ENCODE results near the gene MYO15A. TPM values are rescaled to one million over a fixed set of nuclear protein-coding genes. Genes with fewer than 3 reads are reported as not detected.

The MYO15A gene
- total RNA-seq, 1 experiment from 2014 or later: 0.36 TPM

- H3K4me3 ChIP-seq (ENCODE audit: low read depth in 2 of 2, low read length in 2 of 2): no peak overlapping the region
- DNase-seq (ENCODE audit: low read depth, low spot score) (no peak), ATAC-seq (no peak)
- ChIA-PET CTCF (no interaction called here), POLR2A (interaction anchor here (0.6 kb wide), 1 partner anchor 996 kb away, joined by 3 read pairs; no protein-coding TSS in a partner anchor)
- H3K9me3 ChIP-seq (ENCODE audit: control insufficient read depth, insufficient read depth, low read depth, low read length): no peaks in the 10 kb centered on the region
- no peaks in the 10 kb centered on the region; the same call in 1 of the 2 replicates for H3K36me3 ChIP-seq (ENCODE audit: control insufficient read depth, insufficient read depth, low read length)
- no peak overlapping the region for H3K27ac ChIP-seq (ENCODE audit: low read length)
- no peaks in the 10 kb centered on the region for H3K27me3 ChIP-seq (ENCODE audit: control insufficient read depth, insufficient read depth, low read length)
- intact Hi-C loops (cut with micrococcal nuclease; ENCODE audit: unreplicated experiment): no loop called here
- H3K4me1 ChIP-seq (ENCODE audit: control insufficient read depth, insufficient read depth, low read length): peaks cover 7% of the 10 kb centered on the region
- BruUV-seq (replicated peaks): no TSS peak
- no peak for TF ChIP-seq REST (IDR thresholded peaks at IDR 0.05; ENCODE audit: insufficient read depth in 1 of 2, low read depth in 2 of 2, low read length in 1 of 2)
- TF ChIP-seq POLR2AphosphoS5 (IDR thresholded peaks at IDR 0.05; ENCODE audit: low read depth, low read length): no peak
- TF ChIP-seq SIN3A (IDR thresholded peaks at IDR 0.05; ENCODE audit: borderline replicate concordance, insufficient read depth, low read depth, low read length): no peak
- no peak for TF ChIP-seq CTCF (IDR thresholded peaks at IDR 0.05)
- TF ChIP-seq TCF7L2 (IDR thresholded peaks at IDR 0.05; ENCODE audit: low read depth, low read length): no peak
- in situ Hi-C loops (cut with HindIII; ENCODE audit: low pct_unique_long_range_greater_than_20kb, low sequenced_read_pairs): no loop called here
These were observed 24.3 kb upstream of the MYO15A start for GRCh38 chr17:18084256-18084655.

- peaks cover 7% of the 10 kb centered on the region for H3K4me1 ChIP-seq (ENCODE audit: control insufficient read depth, insufficient read depth, low read length)
- ChIA-PET CTCF (interaction anchor here (0.6 kb wide), 1 partner anchor 537 kb away, joined by 3 read pairs; no protein-coding TSS in a partner anchor), POLR2A (no interaction called here)
- no TSS peak for BruUV-seq (replicated peaks)
- H3K36me3 ChIP-seq (ENCODE audit: control insufficient read depth, insufficient read depth, low read length): no peaks in the 10 kb centered on the region; the same call in none of the 2 replicates
- peak; percentile 66 for DNase-seq (ENCODE audit: low read depth, low spot score)
- H3K4me3 ChIP-seq (ENCODE audit: low read depth in 2 of 2, low read length in 2 of 2): peak within 1 kb of the TSS; percentile 95 to 96
- no peaks in the 10 kb centered on the region for H3K9me3 ChIP-seq (ENCODE audit: control insufficient read depth, insufficient read depth, low read depth, low read length)
- intact Hi-C loops (cut with micrococcal nuclease; ENCODE audit: unreplicated experiment) (no loop called here), in situ Hi-C loops (cut with HindIII; ENCODE audit: low pct_unique_long_range_greater_than_20kb, low sequenced_read_pairs) (no loop called here)
- peak; percentile 98 for ATAC-seq
- H3K27ac ChIP-seq (ENCODE audit: low read length): peak within 1 kb of the TSS; percentile 90
- no peaks in the 10 kb centered on the region for H3K27me3 ChIP-seq (ENCODE audit: control insufficient read depth, insufficient read depth, low read length)
- TF ChIP-seq TCF7L2 (IDR thresholded peaks at IDR 0.05; ENCODE audit: low read depth, low read length) (no peak), CTCF (IDR thresholded peaks at IDR 0.05) (no peak), POLR2AphosphoS5 (IDR thresholded peaks at IDR 0.05; ENCODE audit: low read depth, low read length) (peak; percentile 84), SIN3A (IDR thresholded peaks at IDR 0.05; ENCODE audit: borderline replicate concordance, insufficient read depth, low read depth, low read length) (peak; percentile 69; the same call in 1 of the 2 replicates)
These were observed 20.7 kb upstream of the MYO15A start, which contains the start of gene DRG2 for GRCh38 chr17:18087610-18088491. DRG2 (plus strand) TSS chr17:18087948; CDS start chr17:18088024, 76 bp downstream.

All from Panc1 (cell line).